ENCODE results near the gene UBE2S.
"Not testable (repeated sequence)": the region's sequence is repeated elsewhere in the genome, so short reads cannot be mapped to it uniquely, and the experiment has no call there.

The UBE2S gene

DNA sequence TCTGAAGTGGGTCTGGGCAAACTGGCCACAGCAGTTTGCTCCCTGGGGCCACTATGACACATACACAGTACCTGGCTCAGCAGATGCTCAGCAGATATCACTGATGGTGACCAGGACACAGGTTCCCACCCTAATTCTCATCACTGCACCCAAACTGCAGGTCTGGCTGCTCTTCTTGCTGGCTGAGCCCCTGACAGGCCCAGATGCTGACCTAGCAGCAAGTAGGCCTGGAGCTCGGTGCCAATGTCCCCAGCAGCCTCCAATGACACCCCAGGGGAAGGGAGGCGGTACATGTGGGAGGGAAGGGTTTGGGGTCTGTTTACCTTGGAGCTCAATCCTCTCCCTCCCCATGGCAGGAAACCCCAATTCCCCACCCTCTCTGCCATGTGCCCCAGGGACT is 5.1 kb downstream of the UBE2S start:
- no peak for DNase-seq

GRCh38 chr19:55401390-55401789 is 6.2 kb downstream of the UBE2S start:
- DNase-seq: not testable (repeated sequence)

DNA sequence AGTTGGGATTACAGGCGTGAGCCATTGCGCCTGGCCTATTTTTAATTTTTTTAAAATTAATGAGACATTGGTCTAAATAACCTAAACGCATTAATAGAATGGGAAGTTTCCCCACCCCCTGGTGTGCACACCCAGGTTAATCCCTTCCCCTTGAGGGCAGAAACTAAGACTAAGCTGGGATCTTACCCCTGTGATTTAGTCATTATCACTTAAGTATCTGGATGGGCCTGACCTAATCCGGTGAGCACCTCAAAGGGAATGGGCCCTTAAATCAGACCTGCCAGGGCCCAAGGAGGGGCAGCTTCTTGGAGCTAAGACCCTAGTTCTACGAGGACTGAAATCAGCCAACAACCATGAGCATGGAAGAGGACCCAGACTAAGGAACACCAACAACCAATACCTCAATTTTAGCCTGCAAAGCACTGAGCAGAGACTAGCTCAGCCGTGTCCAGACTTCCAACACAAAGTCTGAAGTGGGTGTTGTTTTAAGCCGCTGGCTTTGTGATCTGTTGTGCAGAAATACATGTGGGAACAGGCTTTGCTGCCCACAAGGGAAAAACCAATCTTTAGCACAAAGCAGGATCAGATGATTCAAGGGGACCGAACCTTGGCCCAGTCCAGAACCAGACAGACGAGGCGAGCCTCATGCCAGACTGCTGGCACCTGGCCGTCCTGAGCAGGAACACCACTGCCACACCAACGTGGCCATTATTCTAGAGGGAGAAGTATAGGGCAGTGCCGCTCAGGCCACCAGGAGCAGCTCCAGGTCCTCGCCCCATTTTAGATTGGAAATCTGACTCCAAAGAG is 7.1 kb downstream of the UBE2S start:
- DNase-seq: no peak

DNA sequence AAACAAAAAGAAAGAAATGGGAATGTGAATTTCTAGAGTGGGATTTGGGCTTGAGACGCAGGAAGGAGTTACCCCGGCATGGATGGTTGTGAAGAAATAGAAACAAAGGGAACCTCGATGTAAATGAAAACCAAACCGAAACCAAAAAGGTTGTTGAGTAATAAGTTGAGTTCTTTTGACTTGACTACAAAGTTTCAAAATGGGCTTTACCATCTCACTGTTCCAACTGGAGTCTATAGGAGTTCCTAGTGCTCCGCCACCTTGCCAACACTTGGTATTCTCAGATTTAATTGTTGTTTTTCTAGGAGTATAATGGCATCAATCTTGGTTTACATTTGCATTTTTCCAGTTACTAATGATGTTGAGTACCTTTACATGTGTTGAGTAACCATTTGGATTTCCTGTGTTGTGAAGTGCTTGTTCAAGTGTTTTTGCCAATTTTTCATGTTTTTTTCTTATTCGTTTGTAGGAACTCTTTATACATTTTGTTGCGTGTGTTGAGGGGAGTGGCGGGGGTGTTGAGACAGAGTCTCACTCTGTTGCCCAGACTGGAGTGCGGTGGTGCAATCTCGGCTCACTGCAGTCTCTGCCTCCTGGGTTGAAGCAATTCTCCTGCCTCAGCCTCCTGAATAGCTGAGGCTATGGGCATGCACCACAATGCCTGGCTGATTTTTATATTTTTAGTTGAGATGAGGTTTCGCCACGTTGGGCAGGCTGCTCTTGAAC is 9.2 kb downstream of the UBE2S start:
- DNase-seq: no peak

DNA sequence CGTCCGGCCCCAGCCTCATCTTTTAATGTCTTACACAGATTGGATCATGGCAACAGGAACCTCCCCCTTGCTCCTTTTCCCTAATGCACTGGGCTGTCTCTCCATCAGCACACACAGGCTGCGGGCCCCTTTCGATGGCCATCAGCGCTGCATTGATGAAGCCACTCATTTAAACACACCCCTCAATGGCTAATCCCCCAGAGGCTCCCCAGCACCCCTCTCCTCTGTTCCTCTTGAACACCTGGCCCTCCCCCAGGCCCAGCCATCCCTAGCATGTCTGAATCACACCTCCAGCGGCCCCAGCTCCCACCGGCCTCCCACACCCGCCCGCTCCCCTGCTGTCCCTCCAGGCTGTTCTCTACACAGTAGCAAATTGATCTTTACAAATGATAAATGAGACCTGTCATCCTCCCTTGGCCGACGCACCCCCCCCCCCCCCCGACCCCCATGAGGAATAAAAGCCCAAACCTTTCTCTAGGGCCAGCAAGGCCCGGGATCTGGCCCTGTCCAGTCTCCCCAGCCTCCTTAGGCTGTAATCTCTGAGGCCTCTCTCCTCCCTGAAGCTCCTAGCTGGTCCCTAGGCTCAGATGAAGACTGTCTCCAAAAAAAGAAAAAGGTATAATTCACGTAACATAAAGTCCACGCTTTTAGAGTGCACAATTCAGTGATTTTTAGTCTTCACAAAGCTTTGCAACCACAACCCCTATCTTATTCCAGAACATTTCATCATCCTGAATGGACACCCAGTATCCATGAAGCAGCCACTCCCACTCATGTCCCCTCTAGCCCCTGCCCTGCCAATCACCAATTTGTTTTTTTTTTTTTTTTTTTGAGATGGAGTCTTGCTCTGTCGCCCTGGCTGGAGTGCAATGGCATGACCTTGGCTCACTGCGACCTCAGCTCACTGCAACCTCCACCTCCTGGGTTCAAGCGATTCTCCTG is 14.5 kb downstream of the UBE2S start:
- no peak for DNase-seq

DNA sequence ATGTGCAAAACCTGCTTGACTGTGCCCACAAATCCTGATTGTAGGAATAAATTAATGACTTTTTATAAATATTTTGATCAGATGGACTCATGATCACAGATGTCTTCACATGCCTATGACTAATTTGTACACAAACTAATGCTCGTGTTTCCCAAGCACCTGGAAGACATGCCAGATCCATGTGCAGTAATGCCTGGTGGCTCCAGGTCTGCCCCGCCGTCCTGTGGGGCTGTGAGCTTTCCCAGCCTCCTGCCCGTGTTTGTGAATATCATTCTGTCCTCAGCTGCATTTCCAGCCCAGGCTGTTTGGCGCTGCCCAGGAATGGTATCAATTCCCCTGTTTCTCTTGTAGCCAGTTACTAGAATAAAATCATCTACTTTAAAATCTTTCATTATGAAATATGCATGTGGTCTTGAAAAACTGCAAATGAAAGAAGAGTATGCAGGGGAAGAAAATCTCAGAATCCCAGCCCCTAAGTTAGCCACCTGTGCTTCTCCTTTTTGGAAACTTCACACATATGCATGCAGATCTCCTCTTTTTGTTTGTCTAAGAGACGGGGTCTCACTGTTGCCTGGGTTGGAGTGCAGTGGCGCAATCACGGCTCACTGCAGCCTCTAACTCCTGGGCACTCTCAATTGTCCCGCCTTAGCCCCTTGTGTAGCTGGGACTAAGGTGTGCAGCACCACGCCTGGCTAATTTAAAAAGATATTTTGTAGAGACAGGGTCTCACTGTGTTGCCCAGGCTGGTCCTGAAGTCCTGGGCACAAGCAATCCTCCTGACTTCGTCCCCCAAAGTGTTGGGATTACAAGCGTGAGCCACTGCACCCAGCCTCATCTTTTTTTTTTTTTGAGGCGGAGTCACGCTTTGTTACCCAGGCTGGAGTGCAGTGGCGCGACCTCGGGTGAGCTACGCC is 15.6 kb downstream of the UBE2S start:
- DNase-seq: no peak

DNA sequence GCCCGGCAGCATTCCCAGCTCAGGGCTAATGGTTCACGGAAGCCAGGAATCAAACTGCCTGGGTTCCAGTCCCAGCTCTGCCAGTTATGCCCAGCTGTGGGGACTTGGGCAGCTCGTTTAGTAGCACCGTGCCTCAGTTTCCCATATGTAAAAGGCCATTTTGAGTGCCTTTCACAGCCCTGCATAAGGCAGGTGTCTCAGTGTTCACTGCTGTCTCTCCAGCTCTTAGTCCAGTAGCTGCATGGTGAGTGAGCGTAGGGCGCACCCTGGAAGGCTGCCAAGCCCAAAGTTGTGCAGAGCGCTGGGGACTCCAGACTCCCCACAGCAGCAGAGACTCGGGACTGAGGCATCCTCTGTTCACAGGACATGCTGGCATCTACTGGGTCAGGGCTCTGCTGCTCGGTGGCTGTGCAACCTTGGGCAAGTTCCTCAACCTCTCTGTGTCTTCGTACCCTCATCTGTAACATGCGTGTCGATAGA is 16.4 kb downstream of the UBE2S start:
- DNase-seq: no peak

- no peak for DNase-seq
Measured at GRCh38 chr19:55390461-55390880, 17.1 kb downstream of the UBE2S start.

- no peak for DNase-seq
Measured at GRCh38 chr19:55389386-55390317, 17.9 kb downstream of the UBE2S start.

DNA sequence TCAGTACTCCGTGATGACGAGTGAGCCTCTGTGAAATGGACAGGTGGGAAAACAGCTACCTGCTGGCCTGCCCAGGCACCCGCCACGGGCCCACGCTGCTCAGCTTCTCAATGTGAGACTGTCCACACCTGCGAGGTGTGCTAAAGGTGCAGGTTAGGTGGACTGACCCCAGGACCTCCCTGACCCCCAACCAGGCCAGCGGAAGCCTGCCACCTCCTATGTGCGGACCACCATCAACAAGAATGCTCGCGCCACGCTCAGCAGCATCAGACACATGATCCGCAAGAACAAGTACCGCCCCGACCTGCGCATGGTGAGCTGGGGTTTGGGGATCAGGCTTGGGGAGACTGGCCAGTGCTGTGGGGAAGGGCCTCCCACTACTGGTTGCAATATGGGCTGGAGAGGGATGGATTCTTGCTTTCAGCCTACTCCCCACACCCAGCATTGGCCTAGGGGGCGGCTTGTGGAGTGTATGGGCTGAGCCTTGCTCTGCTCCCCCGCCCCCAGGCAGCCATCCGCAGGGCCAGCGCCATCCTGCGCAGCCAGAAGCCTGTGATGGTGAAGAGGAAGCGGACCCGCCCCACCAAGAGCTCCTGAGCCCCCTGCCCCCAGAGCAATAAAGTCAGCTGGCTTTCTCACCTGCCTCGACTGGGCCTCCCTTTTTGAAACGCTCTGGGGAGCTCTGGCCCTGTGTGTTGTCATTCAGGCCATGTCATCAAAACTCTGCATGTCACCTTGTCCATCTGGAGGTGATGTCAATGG is 19.7 kb downstream of the UBE2S start:
- DNase-seq: no peak

DNA sequence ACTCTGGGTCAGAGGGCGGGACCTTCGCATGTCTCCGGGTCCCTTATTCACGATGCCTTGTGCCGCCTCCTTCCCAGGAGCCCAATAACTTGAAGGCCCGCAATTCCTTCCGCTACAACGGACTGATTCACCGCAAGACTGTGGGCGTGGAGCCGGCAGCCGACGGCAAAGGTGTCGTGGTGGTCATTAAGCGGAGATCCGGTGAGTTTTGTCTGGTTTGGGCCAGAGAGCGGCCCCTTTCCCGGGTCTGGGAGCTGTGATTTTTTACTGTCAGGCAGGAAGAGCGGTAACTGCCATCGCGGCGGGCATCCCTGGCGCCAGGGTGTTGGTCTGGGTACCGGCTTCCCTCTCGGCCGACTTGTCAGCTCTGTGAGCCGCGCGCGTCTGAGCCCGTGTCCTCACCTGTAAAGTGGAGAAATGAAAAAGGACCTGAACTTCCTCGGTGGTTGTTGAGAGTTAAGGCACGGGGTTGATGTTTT is 21.1 kb downstream of the UBE2S start:
- peak; percentile 26 for DNase-seq

- DNase-seq: peak; percentile 99
Measured at GRCh38 chr19:55385724-55386492, 21.7 kb downstream of the UBE2S start, which contains the start of gene RPL28. Gene RPL28 (plus strand): TSS chr19:55385932. CDS start chr19:55386358, 426 bp downstream.

DNA sequence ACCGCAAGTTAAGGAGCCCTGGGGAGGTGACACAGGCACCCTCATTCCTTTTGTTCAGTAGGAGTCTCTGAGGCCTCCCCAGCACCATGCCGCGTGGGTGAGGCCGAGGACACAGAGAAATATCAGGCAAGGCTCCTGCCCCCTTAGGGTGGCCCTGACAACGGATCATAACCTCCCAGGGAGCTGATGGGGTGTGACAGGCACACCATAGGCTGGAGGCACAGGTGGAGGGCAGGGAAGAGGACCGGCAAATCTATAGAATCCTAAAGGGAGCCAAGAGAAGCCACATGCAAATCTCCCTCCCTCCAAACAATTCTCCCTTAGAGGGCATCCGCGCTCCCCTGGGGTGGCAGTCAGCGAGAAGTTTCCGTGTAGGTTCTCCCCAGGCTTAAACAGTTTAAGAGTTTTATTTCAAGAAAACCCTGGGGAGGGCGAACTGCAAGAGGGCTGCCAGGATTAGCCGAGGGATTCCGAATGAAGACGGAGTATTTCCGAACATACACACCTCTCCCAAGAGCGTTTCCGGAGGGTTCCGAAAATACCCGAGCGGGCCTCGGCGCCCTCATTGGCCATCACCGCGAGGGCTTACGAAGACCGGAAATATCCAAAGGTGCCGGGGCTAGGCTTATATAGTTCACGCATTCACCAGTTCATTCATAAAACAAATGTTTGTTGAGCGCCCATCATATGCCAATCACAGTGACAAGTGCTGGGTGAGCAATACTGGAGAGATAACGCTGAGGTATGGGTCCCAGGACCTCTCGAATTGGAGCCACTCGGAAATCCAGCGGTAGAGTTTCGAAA is 22.5 kb downstream of the UBE2S start:
- DNase-seq: peak; percentile 97

- DNase-seq: peak; percentile 69
Measured at GRCh38 chr19:55384131-55384919, 23.3 kb downstream of the UBE2S start, which contains the start of gene TMEM238. Gene TMEM238 (minus strand): TSS chr19:55384292. CDS start chr19:55384259, 33 bp downstream.

DNA sequence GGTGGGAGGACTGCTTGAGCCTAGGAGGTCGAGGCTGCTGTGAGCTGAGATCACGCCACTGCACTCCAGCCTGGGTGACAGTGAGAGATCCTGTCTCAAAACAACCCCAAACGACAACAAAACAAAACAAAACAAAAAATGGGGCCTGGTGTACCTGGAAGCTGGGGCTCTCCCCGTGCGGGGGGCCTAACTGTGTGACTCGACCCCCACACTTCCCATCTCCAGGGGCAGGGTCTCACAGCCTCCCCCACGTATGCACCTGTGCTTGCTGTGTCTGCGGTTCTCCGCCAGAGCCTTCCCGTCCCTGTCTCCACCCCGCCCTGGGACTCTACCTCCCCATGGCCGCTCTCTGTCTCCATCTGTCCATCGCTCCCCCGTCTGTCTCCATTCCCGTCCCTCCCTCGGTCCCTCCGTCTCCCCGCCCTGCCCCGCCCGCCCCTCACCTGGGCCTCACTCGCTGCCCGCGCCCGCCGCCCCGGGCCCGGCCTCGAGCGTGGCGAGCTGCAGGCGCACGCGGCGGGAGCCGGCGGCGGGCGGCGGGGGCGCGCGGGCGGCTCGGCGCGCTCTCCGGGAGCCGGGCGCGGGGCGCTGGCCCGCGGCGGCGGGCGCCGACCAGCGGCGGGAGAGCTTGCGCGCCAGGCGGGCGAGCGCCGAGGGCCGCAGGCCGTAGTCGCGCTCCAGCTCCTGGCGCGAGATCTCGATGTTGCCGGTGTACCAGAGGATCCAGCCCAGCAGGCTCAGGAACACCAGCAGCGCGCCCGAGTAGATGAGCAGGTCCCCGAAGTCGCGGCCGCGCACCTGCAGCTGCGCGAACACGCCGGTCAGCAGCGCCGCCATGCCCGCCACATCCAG is 24.1 kb downstream of the UBE2S start:
- peak; percentile 68 for DNase-seq

GRCh38 chr19:55382522-55383054 is 25.0 kb downstream of the UBE2S start:
- DNase-seq: no peak
